GM19467 (cell line): ENCODE measurements around the gene SPECC1L.
"Not testable (repeated sequence)": the region's sequence is repeated elsewhere in the genome, so short reads cannot be mapped to it uniquely, and the experiment has no call there.

ENCODE experiments used
- ATAC-seq: cut with Tn5 transposase; IDR thresholded peaks from one replicate; pipeline ENCODE4 v1.9.1; 2021; ENCODE audit warnings: mild to moderate bottlenecking, moderate library complexity; ENCODE audit not compliant: unreplicated experiment

Gene SPECC1L

GRCh38 chr22:24282401-24282800, 11.8 kb downstream of the SPECC1L start:
- no peak for ATAC-seq

- no peak for ATAC-seq
These were observed 14.1 kb downstream of the SPECC1L start for GRCh38 chr22:24284747-24285203.

GRCh38 chr22:24285245-24285644, 14.6 kb downstream of the SPECC1L start:
- no peak for ATAC-seq

- ATAC-seq, result not testable (repeated sequence)
These were observed 16.6 kb downstream of the SPECC1L start for GRCh38 chr22:24287212-24287611.

GRCh38 chr22:24287801-24288200, 17.2 kb downstream of the SPECC1L start:
- ATAC-seq, result not testable (repeated sequence)

GRCh38 chr22:24289114-24289513, 18.5 kb downstream of the SPECC1L start:
- ATAC-seq, result no peak

- ATAC-seq, result no peak
These were observed 19.1 kb downstream of the SPECC1L start for GRCh38 chr22:24289741-24290163.

- ATAC-seq, result no peak
These were observed 19.8 kb downstream of the SPECC1L start for GRCh38 chr22:24290459-24290858.

GRCh38 chr22:24291515-24292201, 21.0 kb downstream of the SPECC1L start:
- ATAC-seq, result no peak

- not testable (repeated sequence) for ATAC-seq
These were observed 21.7 kb downstream of the SPECC1L start for GRCh38 chr22:24292202-24292830.

- ATAC-seq, result not testable (repeated sequence)
These were observed 24.3 kb downstream of the SPECC1L start for GRCh38 chr22:24294913-24295312.

- not testable (repeated sequence) for ATAC-seq
These were observed 28.0 kb downstream of the SPECC1L start for GRCh38 chr22:24298497-24299155.

GRCh38 chr22:24300522-24300921, 29.9 kb downstream of the SPECC1L start:
- ATAC-seq, result not testable (repeated sequence)

- no peak for ATAC-seq
These were observed 32.0 kb downstream of the SPECC1L start for GRCh38 chr22:24302591-24302990.

GRCh38 chr22:24303007-24303406, 32.4 kb downstream of the SPECC1L start:
- ATAC-seq, result no peak

GRCh38 chr22:24304062-24304675, 33.5 kb downstream of the SPECC1L start:
- ATAC-seq, result no peak

GRCh38 chr22:24305260-24305692, 34.6 kb downstream of the SPECC1L start:
- no peak for ATAC-seq

GRCh38 chr22:24310969-24311368, 40.3 kb downstream of the SPECC1L start:
- no peak for ATAC-seq

- ATAC-seq, result no peak
These were observed 44.8 kb downstream of the SPECC1L start for GRCh38 chr22:24315367-24315966.

- ATAC-seq, result not testable (repeated sequence)
These were observed 45.6 kb downstream of the SPECC1L start for GRCh38 chr22:24316264-24316663.

GRCh38 chr22:24317511-24317910, 46.9 kb downstream of the SPECC1L start:
- not testable (repeated sequence) for ATAC-seq
